Fibroblast of lung (primary cell): ENCODE data around the gene FUT1. TPM values are rescaled to one million over a fixed set of nuclear protein-coding genes. Genes with fewer than 3 reads are reported as not detected.

Source experiments
- DNase-seq, 2 donors: peaks; one replicate each; pipeline versions ENCODE4 v3.0.0 to v3.0.0-alpha.2; 2010; ENCODE audit warnings: low read depth in 2 of 2
- H2AFZ ChIP-seq: 2 replicates; pipeline ENCODE4 v1.5.1; 2012; ENCODE audit warnings: low read length, control low read depth, inconsistent platforms
- H3K27ac ChIP-seq: 2 replicates; pipeline ENCODE4 v1.5.1; 2011; ENCODE audit warnings: low read length, control low read depth; ENCODE audit not compliant: insufficient read depth
- H3K27me3 ChIP-seq: 2 replicates; pipeline ENCODE4 v1.5.1; 2011; ENCODE audit warnings: mild to moderate bottlenecking, low read length; ENCODE audit not compliant: control insufficient read depth, insufficient read depth
- H3K36me3 ChIP-seq: 2 replicates; pipeline ENCODE4 v1.5.1; 2011; ENCODE audit warnings: low read length; ENCODE audit not compliant: control insufficient read depth, insufficient read depth
- H3K4me1 ChIP-seq: 2 replicates; pipeline ENCODE4 v1.5.1; 2011; ENCODE audit warnings: low read length; ENCODE audit not compliant: control insufficient read depth, insufficient read depth; ENCODE audit errors: extremely low read depth
- H3K4me2 ChIP-seq: 2 replicates; pipeline ENCODE4 v1.5.1; 2011; ENCODE audit warnings: low read length, control low read depth; ENCODE audit not compliant: insufficient read depth; ENCODE audit errors: extremely low read depth
- H3K4me3 ChIP-seq, 4 experiments: fragments of 200-600 bp in 1 of 4; sonication (generic) in 1 of 4; replicated peaks in 1 of 4; 2 replicates each; pipeline ENCODE4 v1.5.1; 2011 to 2016; ENCODE audit warnings: low read length in 4 of 4, low read depth in 3 of 4, mild to moderate bottlenecking in 3 of 4, control low read depth in 2 of 4, inconsistent platforms in 1 of 4, mixed read lengths in 1 of 4; ENCODE audit not compliant: insufficient read depth in 1 of 4; ENCODE audit errors: control extremely low read depth in 1 of 4
- H3K79me2 ChIP-seq: 2 replicates; pipeline ENCODE4 v1.5.1; 2012; ENCODE audit warnings: mild to moderate bottlenecking, low read length, inconsistent platforms; ENCODE audit not compliant: control insufficient read depth, insufficient read depth
- H3K9ac ChIP-seq: 2 replicates; pipeline ENCODE4 v1.5.1; 2011; ENCODE audit warnings: mild to moderate bottlenecking, low read length, control low read depth; ENCODE audit not compliant: insufficient read depth
- H3K9me3 ChIP-seq: 2 replicates; pipeline ENCODE4 v1.5.1; 2012; ENCODE audit warnings: low read depth, low read length; ENCODE audit not compliant: control insufficient read depth, insufficient read depth
- H4K20me1 ChIP-seq: 2 replicates; pipeline ENCODE4 v1.5.1; 2011; ENCODE audit warnings: low read length; ENCODE audit not compliant: control insufficient read depth, insufficient read depth; ENCODE audit errors: extremely low read depth
- CTCF ChIP-seq, 2 donors: IDR thresholded peaks in 1 of 2; conservative IDR thresholded peaks in 1 of 2; 1 replicate in 1 of 2; 2 replicates in 1 of 2; pipeline ENCODE4 v1.5.1; 2011 to 2012; ENCODE audit warnings: low read length in 2 of 2, control low read depth in 1 of 2, inconsistent platforms in 1 of 2, low read depth in 1 of 2, mild to moderate bottlenecking in 1 of 2
- EZH2 ChIP-seq: IDR thresholded peaks from 2 replicates; pipeline ENCODE4 v1.5.1; 2012; ENCODE audit warnings: low read length, control low read depth, mild to moderate bottlenecking; ENCODE audit errors: missing control alignments
- polyA plus RNA-seq, 2 donors: library from polyadenylated mRNA; depleted of rRNA in 1 of 2; stranded (reverse) in 1 of 2; unstranded in 1 of 2; fragments of >200 nt; gene quantifications; 2 replicates each; pipeline ENCODE4 v1.2.1, GENCODE V29; 2011 to 2012; ENCODE audit warnings: missing spikeins in 1 of 2
- total RNA-seq: library from RNA; depleted of rRNA; stranded (reverse); fragments of >200 nt; gene quantifications from 2 replicates; pipeline ENCODE4 v1.2.1, GENCODE V29; 2014

The FUT1 gene
- total and polyA plus RNA-seq, 2 donors (not counting 1 experiment from before 2014, with no cell fraction given), result 0.02 to 0.17 TPM

- Histone ChIP-seq H3K4me2 (no peak overlapping the region), H3K9ac (no peak overlapping the region), H2AFZ (peak overlapping the region; percentile 20), H3K27ac (no peak overlapping the region), H3K9me3 (no peaks in the 10 kb centered on the region), H4K20me1 (no peaks in the 10 kb centered on the region), H3K4me1 (no peaks in the 10 kb centered on the region), H3K79me2 (no peaks in the 10 kb centered on the region), H3K4me3 (no peak overlapping the region), H3K36me3 (no peaks in the 10 kb centered on the region), H3K27me3 (peaks cover 8% of the 10 kb centered on the region)
- TF ChIP-seq EZH2 (no peak), CTCF (conservative IDR thresholded peaks at IDR 0.05 in 1 of 2, IDR thresholded peaks at IDR 0.05 in 1 of 2; ENCODE audit: low read depth in 1 of 2, low read length in 2 of 2) (no peak)
- no peak for DNase-seq
Measured at GRCh38 chr19:48746110-48746509, 6.3 kb downstream of the FUT1 start.

- no peak overlapping the region for H2AFZ ChIP-seq
Measured at GRCh38 chr19:48745208-48745995, 7.0 kb downstream of the FUT1 start.

GRCh38 chr19:48742096-48742495, 10.3 kb downstream of the FUT1 start:
- Histone ChIP-seq H3K9me3 (no peaks in the 10 kb centered on the region), H4K20me1 (no peaks in the 10 kb centered on the region), H3K79me2 (no peaks in the 10 kb centered on the region), H2AFZ (no peak overlapping the region), H3K9ac (no peak overlapping the region), H3K4me3 (no peak overlapping the region), H3K4me2 (no peak overlapping the region), H3K36me3 (no peaks in the 10 kb centered on the region), H3K27me3 (peaks cover 5% of the 10 kb centered on the region), H3K4me1 (no peaks in the 10 kb centered on the region), H3K27ac (no peak overlapping the region)
- DNase-seq, result no peak
- TF ChIP-seq EZH2, result no peak
- TF ChIP-seq CTCF (conservative IDR thresholded peaks at IDR 0.05 in 1 of 2, IDR thresholded peaks at IDR 0.05 in 1 of 2; ENCODE audit: low read depth in 1 of 2, low read length in 2 of 2), result no peak

More at GRCh38 chr19:48745208-48745995, 7.0 kb downstream of the FUT1 start:
- Histone ChIP-seq H3K36me3 (no peaks in the 10 kb centered on the region), H3K9ac (no peak overlapping the region), H3K9me3 (no peaks in the 10 kb centered on the region), H4K20me1 (no peaks in the 10 kb centered on the region), H3K4me2 (no peak overlapping the region), H3K27me3 (peaks cover 4% of the 10 kb centered on the region), H3K79me2 (no peaks in the 10 kb centered on the region), H3K4me3 (no peak overlapping the region), H3K4me1 (no peaks in the 10 kb centered on the region), H3K27ac (no peak overlapping the region)
- TF ChIP-seq EZH2 (no peak), CTCF (conservative IDR thresholded peaks at IDR 0.05 in 1 of 2, IDR thresholded peaks at IDR 0.05 in 1 of 2; ENCODE audit: low read depth in 1 of 2, low read length in 2 of 2) (no peak)
- DNase-seq, result peak; percentile 52 to 56
